ENCODE data around the gene WIPF2. TPM values are rescaled to one million over a fixed set of nuclear protein-coding genes. Genes with fewer than 3 reads are reported as not detected.
"Not testable (repeated sequence)": the region's sequence is repeated elsewhere in the genome, so short reads cannot be mapped to it uniquely, and the experiment has no call there.

Gene WIPF2
- total RNA-seq, 4 donors from 2014 or later: 7.8 to 21.5 (median 12.1) TPM

GRCh38 chr17:40197550-40197949, 21.6 kb upstream of the WIPF2 start:
- intact Hi-C loops (cut with DNase I): no loop called here
- Histone ChIP-seq H3K36me3 (peaks cover 0 to 8% (median 5%) of the 10 kb centered on the region in 4 donors), H3K4me1 (peaks cover 0 to 18% (median 15%) of the 10 kb centered on the region in 4 donors), H3K4me3 (no peak overlapping the region), H3K27ac (replicated peaks in 1 of 4) (no peak overlapping the region), H3K27me3 (no peaks in the 10 kb centered on the region), H3K9me3 (no peaks in the 10 kb centered on the region)
- no peak for DNase-seq (ENCODE audit: extremely low spot score)
- no peak for TF ChIP-seq POLR2AphosphoS5 (IDR thresholded peaks at IDR 0.05)
- no peak for TF ChIP-seq EP300 (IDR thresholded peaks at IDR 0.05)
- TF ChIP-seq, protein P1, sequence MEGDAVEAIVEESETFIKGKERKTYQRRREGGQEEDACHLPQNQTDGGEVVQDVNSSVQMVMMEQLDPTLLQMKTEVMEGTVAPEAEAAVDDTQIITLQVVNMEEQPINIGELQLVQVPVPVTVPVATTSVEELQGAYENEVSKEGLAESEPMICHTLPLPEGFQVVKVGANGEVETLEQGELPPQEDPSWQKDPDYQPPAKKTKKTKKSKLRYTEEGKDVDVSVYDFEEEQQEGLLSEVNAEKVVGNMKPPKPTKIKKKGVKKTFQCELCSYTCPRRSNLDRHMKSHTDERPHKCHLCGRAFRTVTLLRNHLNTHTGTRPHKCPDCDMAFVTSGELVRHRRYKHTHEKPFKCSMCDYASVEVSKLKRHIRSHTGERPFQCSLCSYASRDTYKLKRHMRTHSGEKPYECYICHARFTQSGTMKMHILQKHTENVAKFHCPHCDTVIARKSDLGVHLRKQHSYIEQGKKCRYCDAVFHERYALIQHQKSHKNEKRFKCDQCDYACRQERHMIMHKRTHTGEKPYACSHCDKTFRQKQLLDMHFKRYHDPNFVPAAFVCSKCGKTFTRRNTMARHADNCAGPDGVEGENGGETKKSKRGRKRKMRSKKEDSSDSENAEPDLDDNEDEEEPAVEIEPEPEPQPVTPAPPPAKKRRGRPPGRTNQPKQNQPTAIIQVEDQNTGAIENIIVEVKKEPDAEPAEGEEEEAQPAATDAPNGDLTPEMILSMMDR (IDR thresholded peaks at IDR 0.05): no peak
- TF ChIP-seq POLR2A (IDR thresholded peaks at IDR 0.05; ENCODE audit: low read depth): no peak
- WGBS: 75% methylated on average over 1 of the region's 1 CpG

DNA sequence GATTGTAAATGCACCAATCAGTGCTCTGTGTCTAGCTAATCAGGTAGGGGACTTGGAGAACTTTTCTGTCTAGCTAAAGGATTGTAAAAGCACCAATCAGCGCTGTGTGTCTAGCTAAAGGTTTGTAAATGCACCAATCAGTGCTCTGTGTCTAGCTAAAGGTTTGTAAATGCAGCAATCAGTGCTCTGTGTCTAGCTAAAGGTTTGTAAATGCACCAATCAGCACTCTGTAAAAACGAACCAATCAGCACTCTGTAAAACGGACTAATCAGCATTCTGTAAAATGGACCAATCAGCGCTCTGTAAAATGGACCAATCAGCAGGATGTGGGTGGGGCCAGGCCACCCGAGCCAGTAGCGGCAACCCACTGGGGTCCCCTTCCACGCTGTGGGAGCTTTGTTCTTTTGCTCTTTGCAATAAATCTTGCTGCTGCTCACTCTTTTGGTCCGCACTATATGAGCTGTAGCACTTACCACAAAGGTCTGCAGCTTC, 21.1 kb upstream of the WIPF2 start:
- H3K27ac ChIP-seq (replicated peaks in 1 of 4); H3K27me3 ChIP-seq; H3K36me3 ChIP-seq; H3K9me3 ChIP-seq; intact Hi-C loops (cut with DNase I); DNase-seq (ENCODE audit: extremely low spot score); H3K4me3 ChIP-seq: not testable (repeated sequence)
- 65% methylated on average over 8 of the region's 8 CpGs for WGBS
- H3K4me1 ChIP-seq: peaks cover 0 to 22% (median 15%) of the 10 kb centered on the region in 4 donors

- no peak for DNase-seq (ENCODE audit: extremely low spot score)
- Histone ChIP-seq H3K4me3 (no peak overlapping the region), H3K27me3 (no peaks in the 10 kb centered on the region), H3K4me1 (peaks cover 0 to 23% (median 15%) of the 10 kb centered on the region in 4 donors), H3K36me3 (peaks cover 0 to under 1% (median 0%) of the 10 kb centered on the region in 4 donors), H3K9me3 (no peaks in the 10 kb centered on the region), H3K27ac (replicated peaks in 1 of 4) (no peak overlapping the region)
- TF ChIP-seq POLR2AphosphoS5 (IDR thresholded peaks at IDR 0.05) (no peak), EP300 (IDR thresholded peaks at IDR 0.05) (no peak), POLR2A (IDR thresholded peaks at IDR 0.05; ENCODE audit: low read depth) (no peak)
- TF ChIP-seq, protein P1 (IDR thresholded peaks at IDR 0.05): no peak
- 87% methylated on average over 5 of the region's 5 CpGs for WGBS
- intact Hi-C loops (cut with DNase I): no loop called here
Measured at GRCh38 chr17:40198576-40198975, 20.5 kb upstream of the WIPF2 start.

DNA sequence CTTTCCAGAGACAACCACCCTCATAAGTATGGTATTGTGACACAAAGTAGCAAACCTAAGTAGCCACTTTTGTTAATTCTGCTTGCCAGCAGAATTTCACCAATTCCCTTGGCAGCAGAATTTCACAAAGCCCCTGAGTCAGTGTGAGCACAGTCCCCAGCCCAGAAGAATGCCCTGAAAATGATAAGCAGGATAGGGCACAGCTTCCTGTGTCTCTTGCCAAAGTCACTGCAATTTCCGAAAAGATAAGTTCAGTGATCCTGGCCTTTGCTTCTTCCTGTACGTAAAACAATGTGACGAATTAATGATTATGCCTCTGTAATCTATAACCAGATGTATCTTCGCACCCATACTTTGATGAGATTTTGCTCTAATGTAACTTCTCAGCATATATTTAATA, 16.0 kb upstream of the WIPF2 start:
- no peak for TF ChIP-seq POLR2AphosphoS5 (IDR thresholded peaks at IDR 0.05)
- no peak for TF ChIP-seq POLR2A (IDR thresholded peaks at IDR 0.05; ENCODE audit: low read depth)
- TF ChIP-seq, protein P1 (IDR thresholded peaks at IDR 0.05): no peak
- no peak for TF ChIP-seq EP300 (IDR thresholded peaks at IDR 0.05)
- no peaks in the 10 kb centered on the region for H3K27me3 ChIP-seq
- no peak for DNase-seq (ENCODE audit: extremely low spot score)
- 71% methylated on average over 4 of the region's 4 CpGs for WGBS
- peaks cover 0 to 17% (median 11%) of the 10 kb centered on the region in 4 donors for H3K4me1 ChIP-seq
- H3K4me3 ChIP-seq: no peak overlapping the region
- no peaks in the 10 kb centered on the region for H3K9me3 ChIP-seq
- intact Hi-C loops (cut with DNase I): loop anchor here (2.0 to 5.0 kb wide), 2 partner anchors 88 to 154 kb away; no protein-coding TSS in a partner anchor
- H3K36me3 ChIP-seq: no peaks in the 10 kb centered on the region
- H3K27ac ChIP-seq (replicated peaks in 1 of 4): no peak overlapping the region

DNA sequence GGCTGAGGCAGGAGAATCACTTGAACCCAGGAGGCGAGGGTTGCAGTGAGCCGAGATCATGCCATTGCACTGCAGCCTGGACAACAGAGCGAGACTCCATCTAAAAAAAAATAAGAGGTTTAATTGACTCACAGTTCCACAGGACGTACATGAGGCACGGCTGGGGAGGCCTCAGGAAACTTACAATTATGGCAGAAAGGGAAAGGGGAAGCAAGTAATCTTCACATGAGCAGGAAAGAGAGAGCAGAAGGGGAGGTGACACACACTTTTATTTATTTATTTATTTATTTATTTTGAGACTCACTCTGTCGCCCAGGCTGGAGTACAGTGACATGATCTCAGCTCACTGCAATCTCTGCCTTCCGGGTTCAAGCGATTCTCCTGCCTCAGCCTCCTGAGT, 12.9 kb upstream of the WIPF2 start:
- H3K9me3 ChIP-seq; intact Hi-C loops (cut with DNase I); DNase-seq (ENCODE audit: extremely low spot score); H3K4me3 ChIP-seq; H3K27me3 ChIP-seq; H3K36me3 ChIP-seq; H3K27ac ChIP-seq (replicated peaks in 1 of 4): not testable (repeated sequence)
- H3K4me1 ChIP-seq: peaks cover 0 to 23% (median 14%) of the 10 kb centered on the region in 4 donors
- WGBS: 85% methylated on average over 8 of the region's 8 CpGs
